Breast epithelium (tissue), 4 donors: ENCODE measurements around the gene TSPAN10. TPM values are rescaled to one million over a fixed set of nuclear protein-coding genes. Genes with fewer than 3 reads are reported as not detected.

Source experiments
- DNase-seq, 2 donors: peaks; one replicate each; pipeline ENCODE4 v3.0.0-alpha.2; 2019; ENCODE audit warnings: low spot score in 2 of 2
- H3K27ac ChIP-seq, 2 donors: fragments of 200-600 bp; sonication (generic) in 1 of 2; one replicate each; pipeline ENCODE4 v1.5.1; 2016 to 2019; ENCODE audit warnings: mild to moderate bottlenecking in 1 of 2
- H3K27me3 ChIP-seq, 2 donors: fragments of 200-600 bp; sonication (generic) in 1 of 2; one replicate each; pipeline versions ENCODE4 v1.5.1 to v1.6.0; 2017 to 2019; ENCODE audit warnings: control low read depth in 1 of 2, mild to moderate bottlenecking in 1 of 2
- H3K36me3 ChIP-seq: fragments of 200-600 bp; one replicate; pipeline ENCODE4 v1.5.1; 2019
- H3K4me1 ChIP-seq, 2 donors: fragments of 200-600 bp; sonication (generic); one replicate each; pipeline ENCODE4 v1.5.1; 2016 to 2019; ENCODE audit warnings: control low read depth in 1 of 2
- H3K4me3 ChIP-seq, 3 donors: fragments of 200-600 bp; sonication (generic); 1 replicate in 2 of 3; 2 replicates in 1 of 3; pipeline ENCODE4 v1.5.1; 2016 to 2019; ENCODE audit warnings: mild to moderate bottlenecking in 3 of 3, moderate library complexity in 2 of 3
- H3K9me3 ChIP-seq, 2 donors: fragments of 200-600 bp; sonication (generic) in 1 of 2; one replicate each; pipeline ENCODE4 v1.5.1; 2016 to 2019; ENCODE audit warnings: control low read depth in 1 of 2
- POLR2A ChIP-seq: fragments of 450-650 bp; IDR thresholded peaks from one replicate; pipeline ENCODE4 v1.6.1; 2016; ENCODE audit warnings: antibody characterized with exemption, mild to moderate bottlenecking, moderate library complexity
- POLR2AphosphoS5 ChIP-seq, 3 donors: sonication (generic); formaldehyde crosslinking; IDR thresholded peaks; one replicate each; pipeline ENCODE4 v1.6.1; 2017; ENCODE audit warnings: antibody characterized with exemption in 3 of 3
- intact Hi-C: fragments of 100-400 bp; cut with DNase I; formaldehyde crosslinking; loops from one replicate; pipeline ENCODE4 v1.15.1; 2023; ENCODE audit warnings: low total_unique reads
- total RNA-seq, 3 donors: library from RNA; depleted of rRNA; stranded (reverse); fragments of >200 nt; gene quantifications; one replicate each; pipeline ENCODE4 v1.1.0, GENCODE V29; 2016
- TF ChIP-seq, protein P1 (sequence below), 3 donors: fragments of 450-650 bp; IDR thresholded peaks; one replicate each; pipeline ENCODE4 v1.5.1; 2016 to 2017; ENCODE audit warnings: antibody characterized with exemption in 3 of 3, mild to moderate bottlenecking in 3 of 3, moderate library complexity in 3 of 3

The TSPAN10 gene
- total RNA-seq, 3 donors from 2014 or later = 0.80 to 3.5 (median 2.6) TPM

DNA sequence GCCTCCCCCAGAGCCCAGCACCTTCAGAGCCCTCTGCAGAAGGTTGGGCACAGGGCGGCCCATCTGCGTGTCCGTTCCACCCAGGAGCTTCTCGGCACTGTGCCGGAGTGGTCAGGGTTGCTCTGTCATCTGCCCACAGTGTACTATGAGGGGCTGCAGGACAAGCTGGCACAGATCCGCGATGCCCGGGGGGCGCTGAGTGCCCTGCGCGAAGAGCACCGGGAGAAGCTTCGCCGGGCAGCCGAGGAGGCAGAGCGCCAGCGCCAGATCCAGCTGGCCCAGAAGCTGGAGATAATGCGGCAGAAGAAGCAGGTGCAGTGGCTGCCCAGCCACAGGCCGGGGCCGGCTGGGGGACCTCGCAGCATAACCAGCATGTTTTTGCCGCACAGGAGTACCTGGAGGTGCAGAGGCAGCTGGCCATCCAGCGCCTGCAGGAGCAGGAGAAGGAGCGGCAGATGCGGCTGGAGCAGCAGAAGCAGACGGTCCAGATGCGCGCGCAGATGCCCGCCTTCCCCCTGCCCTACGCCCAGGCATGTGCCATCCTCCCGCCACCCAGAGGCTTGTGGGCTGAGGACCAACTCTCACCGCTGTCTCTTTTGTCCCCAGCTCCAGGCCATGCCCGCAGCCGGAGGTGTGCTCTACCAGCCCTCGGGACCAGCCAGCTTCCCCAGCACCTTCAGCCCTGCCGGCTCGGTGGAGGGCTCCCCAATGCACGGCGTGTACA lies 59.4 kb downstream of the TSPAN10 start:
- DNase-seq = no peak
- intact Hi-C loops = no loop called here

DNA sequence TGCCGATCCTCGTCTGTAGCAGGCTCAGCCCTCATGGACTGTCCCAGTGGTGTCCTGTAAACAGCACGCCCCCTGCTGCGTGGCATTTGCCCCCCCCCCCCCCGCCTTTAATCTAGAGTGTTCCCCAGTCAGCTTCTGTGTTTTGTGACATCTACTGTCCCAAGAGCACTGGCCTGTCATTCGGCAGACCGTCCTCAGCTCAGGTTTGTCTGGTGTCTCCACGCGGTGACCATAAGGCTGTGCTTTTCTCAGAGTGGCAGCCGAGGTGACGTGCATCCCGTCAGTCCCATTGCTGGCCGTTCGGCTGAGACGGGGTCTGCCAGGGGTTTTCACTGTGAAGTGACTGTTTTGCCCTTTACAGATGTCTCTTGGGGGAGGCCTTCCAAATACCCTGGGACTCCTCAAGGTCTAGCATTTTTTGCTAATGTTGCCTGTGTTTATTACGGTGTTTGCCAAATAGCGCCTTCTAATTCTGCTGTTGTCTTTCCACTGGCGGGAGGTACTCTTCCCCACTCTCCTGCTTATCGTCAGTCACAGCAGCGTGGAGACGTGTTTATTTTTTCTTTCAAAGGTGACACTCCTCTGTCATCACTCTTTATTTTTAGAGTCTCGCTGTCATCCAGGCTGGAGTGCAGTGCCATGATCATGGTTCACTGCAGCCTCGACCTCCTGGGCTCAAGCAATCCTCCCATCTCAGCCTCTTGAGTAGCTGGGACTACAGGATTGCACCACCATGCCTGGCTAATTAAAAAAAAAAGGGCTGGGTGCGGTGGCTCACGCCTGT lies 60.5 kb downstream of the TSPAN10 start:
- Histone ChIP-seq H3K9me3 (no peaks in the 10 kb centered on the region), H3K4me3 (no peak overlapping the region), H3K36me3 (peaks cover 6% of the 10 kb centered on the region), H3K4me1 (peaks cover 10 to 13% of the 10 kb centered on the region in 2 donors), H3K27me3 (no peaks in the 10 kb centered on the region), H3K27ac (no peak overlapping the region)
- intact Hi-C loops = no loop called here
- no peak for TF ChIP-seq POLR2A
- TF ChIP-seq, protein P1, sequence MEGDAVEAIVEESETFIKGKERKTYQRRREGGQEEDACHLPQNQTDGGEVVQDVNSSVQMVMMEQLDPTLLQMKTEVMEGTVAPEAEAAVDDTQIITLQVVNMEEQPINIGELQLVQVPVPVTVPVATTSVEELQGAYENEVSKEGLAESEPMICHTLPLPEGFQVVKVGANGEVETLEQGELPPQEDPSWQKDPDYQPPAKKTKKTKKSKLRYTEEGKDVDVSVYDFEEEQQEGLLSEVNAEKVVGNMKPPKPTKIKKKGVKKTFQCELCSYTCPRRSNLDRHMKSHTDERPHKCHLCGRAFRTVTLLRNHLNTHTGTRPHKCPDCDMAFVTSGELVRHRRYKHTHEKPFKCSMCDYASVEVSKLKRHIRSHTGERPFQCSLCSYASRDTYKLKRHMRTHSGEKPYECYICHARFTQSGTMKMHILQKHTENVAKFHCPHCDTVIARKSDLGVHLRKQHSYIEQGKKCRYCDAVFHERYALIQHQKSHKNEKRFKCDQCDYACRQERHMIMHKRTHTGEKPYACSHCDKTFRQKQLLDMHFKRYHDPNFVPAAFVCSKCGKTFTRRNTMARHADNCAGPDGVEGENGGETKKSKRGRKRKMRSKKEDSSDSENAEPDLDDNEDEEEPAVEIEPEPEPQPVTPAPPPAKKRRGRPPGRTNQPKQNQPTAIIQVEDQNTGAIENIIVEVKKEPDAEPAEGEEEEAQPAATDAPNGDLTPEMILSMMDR (IDR thresholded peaks at IDR 0.05) = no peak
- no peak for TF ChIP-seq POLR2AphosphoS5 (IDR thresholded peaks at IDR 0.05)
- no peak for DNase-seq

More for the DNA sequence above, 59.4 kb downstream of the TSPAN10 start:
- TF ChIP-seq POLR2A (no peak), POLR2AphosphoS5 (IDR thresholded peaks at IDR 0.05) (no peak)
- TF ChIP-seq, protein P1 (IDR thresholded peaks at IDR 0.05) = no peak
- Histone ChIP-seq H3K36me3 (peaks cover 12% of the 10 kb centered on the region), H3K27me3 (no peaks in the 10 kb centered on the region), H3K4me3 (no peak overlapping the region), H3K4me1 (peaks cover 2 to 3% of the 10 kb centered on the region in 2 donors), H3K27ac (no peak overlapping the region), H3K9me3 (no peaks in the 10 kb centered on the region)

Other genes starting within 250 kb of the TSPAN10 start
- gene BAHCC1, start 241.7 kb upstream of the TSPAN10 start, total RNA-seq = 10 to 100 TPM in 2 of 3 donors, 1 to 10 TPM in 1; 7.4 to 17.0 (median 11.7) TPM
- gene ACTG1, start 124.4 kb upstream of the TSPAN10 start, total RNA-seq = 1,000 to 10,000 TPM; 2,222 to 2,764 (median 2,750) TPM
- gene FSCN2, start 108.8 kb upstream of the TSPAN10 start, total RNA-seq = 1 to 10 TPM in 2 of 3 donors, under 1 TPM in 1; 0.48 to 3.2 (median 1.6) TPM
- gene FAAP100, start 84.8 kb upstream of the TSPAN10 start, total RNA-seq = 10 to 100 TPM; 13.0 to 23.1 (median 20.6) TPM
- gene NPLOC4, start 84 bp upstream of the TSPAN10 start, total RNA-seq = 10 to 100 TPM; 56.0 to 69.0 (median 57.8) TPM
- gene PDE6G, start 19.3 kb downstream of the TSPAN10 start, total RNA-seq = 1 to 10 TPM in 1 of 3 donors, not detected in 2; 1.9 TPM
- gene OXLD1, start 29.4 kb downstream of the TSPAN10 start, total RNA-seq = 10 to 100 TPM; 34.4 to 43.6 (median 42.6) TPM
- gene CCDC137, start 29.5 kb downstream of the TSPAN10 start, total RNA-seq = 10 to 100 TPM in 2 of 3 donors, 1 to 10 TPM in 1; 8.6 to 14.4 (median 11.6) TPM
- gene ARL16, start 46.6 kb downstream of the TSPAN10 start, total RNA-seq = 10 to 100 TPM; 34.9 to 44.2 (median 37.5) TPM
- 10 to 100 TPM; 61.0 to 75.0 (median 64.6) TPM for gene HGS, start 46.8 kb downstream of the TSPAN10 start, total RNA-seq
- 10 to 100 TPM; 18.4 to 32.3 (median 32.1) TPM for gene MRPL12, start 66.2 kb downstream of the TSPAN10 start, total RNA-seq
- gene SLC25A10, start 75.1 kb downstream of the TSPAN10 start, total RNA-seq = 10 to 100 TPM in 2 of 3 donors, 1 to 10 TPM in 1; 9.8 to 28.0 (median 24.4) TPM
- gene GCGR, start 167.0 kb downstream of the TSPAN10 start, total RNA-seq = not detected
- gene MCRIP1, start 196.1 kb downstream of the TSPAN10 start, total RNA-seq = 10 to 100 TPM; 51.2 to 81.0 (median 67.5) TPM
- not detected for gene PPP1R27, start 197.9 kb downstream of the TSPAN10 start, total RNA-seq
- gene P4HB, start 223.3 kb downstream of the TSPAN10 start, total RNA-seq = 100 to 1,000 TPM; 374 to 475 (median 466) TPM
- 100 to 1,000 TPM in 2 of 3 donors, 10 to 100 TPM in 1; 67.0 to 135 (median 124) TPM for gene ARHGDIA, start 234.1 kb downstream of the TSPAN10 start, total RNA-seq